Endothelial cell of umbilical vein (primary cell): ENCODE data around the gene PRSS3. TPM values are rescaled to one million over a fixed set of nuclear protein-coding genes. Genes with fewer than 3 reads are reported as not detected.

ENCODE experiments used
- BruUV-seq: library from RNA; stranded (reverse); fragments of 400-500 nt; replicated peaks from 2 replicates; lab custom pipeline; 2021; lab: Mats Ljungman, UMichigan
- CTCF ChIA-PET: fragments of 300-600, 350-600 bp; sonication (Branson Sonifier 250); formaldehyde crosslinking; loops from one replicate; lab custom pipeline; 2021; ENCODE audit warnings: antibody characterized with exemption, inconsistent platforms; lab: Charles Lee
- POLR2A ChIA-PET: fragments of 300-600, 350-600 bp; sonication (Branson Sonifier 250); formaldehyde crosslinking; loops from one replicate; lab custom pipeline; 2021; ENCODE audit warnings: antibody characterized with exemption, inconsistent platforms; lab: Charles Lee
- DNase-seq: peaks from one replicate; pipeline ENCODE4 v3.0.0-alpha.2; 2011; ENCODE audit warnings: low read depth, low spot score
- FAIRE-seq: peaks from 2 replicates; lab custom pipeline; 2011; peaks lifted over from hg19 to GRCh38; lab: Jason Lieb, UNC
- H2AFZ ChIP-seq: 2 replicates; pipeline ENCODE4 v1.6.0; 2012; ENCODE audit warnings: low read depth, low read length, control low read depth, inconsistent platforms
- H3K27ac ChIP-seq: 2 replicates; pipeline ENCODE4 v1.5.1; 2011; ENCODE audit warnings: low read depth, mild to moderate bottlenecking, control low read depth, low read length, moderate library complexity; ENCODE audit not compliant: insufficient read depth
- H3K27me3 ChIP-seq, 2 experiments: 2 replicates each; pipeline versions ENCODE4 v1.6.0 to v1.6.1; 2011; ENCODE audit warnings: low read length in 2 of 2, mixed read lengths in 1 of 2; ENCODE audit not compliant: control insufficient read depth in 2 of 2, insufficient read depth in 2 of 2
- H3K36me3 ChIP-seq, 2 experiments: 2 replicates in 1 of 2; 3 replicates in 1 of 2; pipeline ENCODE4 v1.5.1; 2011; ENCODE audit warnings: low read length in 2 of 2, mild to moderate bottlenecking in 1 of 2, moderate library complexity in 1 of 2; ENCODE audit not compliant: control insufficient read depth in 2 of 2, insufficient read depth in 2 of 2; ENCODE audit errors: extremely low read depth in 1 of 2
- H3K4me1 ChIP-seq: 3 replicates; pipeline ENCODE4 v1.5.1; 2011; ENCODE audit warnings: mild to moderate bottlenecking, low read length; ENCODE audit not compliant: control insufficient read depth, insufficient read depth; ENCODE audit errors: extremely low read depth
- H3K4me2 ChIP-seq: 2 replicates; pipeline ENCODE4 v1.6.1; 2011; ENCODE audit warnings: low read length, control low read depth, mixed read lengths; ENCODE audit not compliant: insufficient read depth
- H3K4me3 ChIP-seq, 3 experiments: fragments of 200-600 bp in 1 of 3; sonication (generic), shearing (Covaris generic) in 1 of 3; replicated peaks in 1 of 3; 2 replicates each; pipeline ENCODE4 v1.5.1; 2011 to 2016; ENCODE audit warnings: control low read depth in 3 of 3, low read length in 3 of 3, mild to moderate bottlenecking in 2 of 3, inconsistent platforms in 1 of 3, low read depth in 1 of 3, moderate library complexity in 1 of 3; ENCODE audit not compliant: insufficient read depth in 1 of 3
- H3K79me2 ChIP-seq: 2 replicates; pipeline ENCODE4 v1.6.0; 2012; ENCODE audit warnings: low read length, inconsistent platforms; ENCODE audit not compliant: control insufficient read depth, insufficient read depth
- H3K9ac ChIP-seq: replicated peaks from 2 replicates; pipeline ENCODE3; 2011; ENCODE audit warnings: low read length, control low read depth; ENCODE audit not compliant: insufficient read depth; ENCODE audit errors: extremely low read depth
- H3K9me1 ChIP-seq: replicated peaks from 3 replicates; pipeline ENCODE4 v1.6.0; 2011; ENCODE audit warnings: mild to moderate bottlenecking, low read length; ENCODE audit not compliant: control insufficient read depth, insufficient read depth; ENCODE audit errors: extremely low read depth
- H3K9me3 ChIP-seq: replicated peaks from 2 replicates; pipeline ENCODE4 v1.5.1; 2012; ENCODE audit warnings: low read length, inconsistent platforms; ENCODE audit not compliant: control insufficient read depth, insufficient read depth
- H4K20me1 ChIP-seq: replicated peaks from 2 replicates; pipeline ENCODE3; 2011; ENCODE audit warnings: mild to moderate bottlenecking, low read length; ENCODE audit not compliant: control insufficient read depth, insufficient read depth; ENCODE audit errors: extremely low read depth
- EZH2 ChIP-seq: IDR thresholded peaks from 2 replicates; pipeline ENCODE4 v1.6.1; 2012; ENCODE audit warnings: borderline replicate concordance, low read depth, mild to moderate bottlenecking, moderate library complexity, low read length, inconsistent platforms; ENCODE audit not compliant: severe bottlenecking
- FOS ChIP-seq: IDR thresholded peaks from 2 replicates; pipeline ENCODE4 v1.6.1; 2011; ENCODE audit warnings: mild to moderate bottlenecking, low read length, moderate library complexity, borderline replicate concordance; ENCODE audit not compliant: insufficient read depth
- GATA2 ChIP-seq: IDR thresholded peaks from 2 replicates; pipeline ENCODE4 v1.7.0; 2011; ENCODE audit warnings: low read depth, mild to moderate bottlenecking, moderate library complexity, mixed read lengths, low read length; ENCODE audit not compliant: insufficient read length, insufficient read depth
- JUN ChIP-seq: IDR thresholded peaks from 2 replicates; pipeline ENCODE4 v1.6.1; 2011; ENCODE audit warnings: borderline replicate concordance, low read depth; ENCODE audit not compliant: insufficient read length, insufficient read depth
- MYC ChIP-seq: IDR thresholded peaks from one replicate; pipeline ENCODE4 v1.6.1; 2011; ENCODE audit warnings: mild to moderate bottlenecking, low read depth, low read length
- POLR2A ChIP-seq: IDR thresholded peaks from 2 replicates; pipeline ENCODE4 v1.6.1; 2012; ENCODE audit warnings: low read depth, mild to moderate bottlenecking, control low read depth, low read length
- POLR2AphosphoS5 ChIP-seq: IDR thresholded peaks from 2 replicates; pipeline ENCODE4 v1.6.1; 2012; ENCODE audit warnings: low read depth, mild to moderate bottlenecking, control low read depth, low read length, moderate library complexity; ENCODE audit not compliant: insufficient read depth
- dilution Hi-C: fragments of 300-500 bp; cut with MboI; formaldehyde crosslinking; loops from one replicate; pipeline ENCODE4 v1.15.0; 2019; ENCODE audit warnings: low sequenced_read_pairs; ENCODE audit not compliant: extremely low pct_ligation_motif_present
- intact Hi-C: fragments of 100-400 bp; cut with micrococcal nuclease; formaldehyde crosslinking; loops from one replicate; pipeline ENCODE4 v1.10.0; 2022
- polyA plus RNA-seq, 4 experiments: library from polyadenylated mRNA; depleted of rRNA in 3 of 4; stranded (reverse) in 3 of 4; unstranded in 1 of 4; fragments of >200 nt; gene quantifications; 2 replicates each; pipeline versions ENCODE4 v1.2.1 to v1.2.3, GENCODE V29; 2011 to 2012; ENCODE audit warnings: missing spikeins in 1 of 4
- total RNA-seq: library from RNA; stranded (reverse); gene quantifications from 2 replicates; pipeline ENCODE4 v1.2.3, GENCODE V29; 2021
- TF ChIP-seq, protein P1 (sequence below), 2 donors: IDR thresholded peaks; 1 replicate in 1 of 2; 2 replicates in 1 of 2; pipeline ENCODE4 v1.5.1; 2011; ENCODE audit warnings: low read length in 2 of 2, mild to moderate bottlenecking in 2 of 2, moderate library complexity in 2 of 2, control low read depth in 1 of 2, inconsistent platforms in 1 of 2, low read depth in 1 of 2; ENCODE audit not compliant: insufficient read depth in 1 of 2; ENCODE audit errors: extremely low read depth in 1 of 2

The PRSS3 gene
- total and polyA plus RNA-seq, 2 donors (not counting 3 experiments of a cell fraction or from before 2014, with no cell fraction given) = 3.7 to 4.4 TPM

DNA sequence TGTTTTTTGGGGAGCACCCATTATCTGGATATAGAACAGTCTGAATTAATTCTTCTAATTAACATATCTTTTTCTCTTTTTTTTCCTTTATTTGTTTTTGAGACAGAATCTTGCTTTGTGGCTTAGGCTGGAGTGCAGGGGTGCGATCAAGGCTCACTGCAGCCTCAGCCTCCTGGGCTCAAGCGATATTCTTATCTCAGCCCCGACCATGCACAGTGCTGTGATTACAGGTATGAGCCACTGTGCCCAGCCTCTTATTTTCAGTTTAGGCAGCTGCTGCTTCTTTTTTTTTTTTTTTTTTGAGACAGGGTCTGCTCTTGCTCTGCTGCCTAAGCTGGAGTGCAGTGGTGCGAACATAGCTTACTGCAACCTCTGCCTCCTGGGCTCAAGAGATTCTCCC is 41.8 kb downstream of the PRSS3 start:
- ChIA-PET CTCF (interaction anchor here (1.7 to 2.0 kb wide), 2 partner anchors 23 to 99 kb away, joined by 5 to 8 read pairs; no protein-coding TSS in a partner anchor), POLR2A (no interaction called here)
- no TSS peak for BruUV-seq
- dilution Hi-C loops = no loop called here
- no peak overlapping the region for H3K4me3 ChIP-seq
- no peak for DNase-seq
- peaks cover 5% of the 10 kb centered on the region for H4K20me1 ChIP-seq
- H3K27ac ChIP-seq = no peak overlapping the region
- intact Hi-C loops = no loop called here
- no peak overlapping the region for H3K9ac ChIP-seq
- no peaks in the 10 kb centered on the region for H3K36me3 ChIP-seq
- no peak overlapping the region for H2AFZ ChIP-seq
- no peaks in the 10 kb centered on the region for H3K9me3 ChIP-seq
- no peak for TF ChIP-seq POLR2A
- TF ChIP-seq MYC = no peak
- no peaks in the 10 kb centered on the region for H3K9me1 ChIP-seq
- H3K27me3 ChIP-seq = no peaks in the 10 kb centered on the region
- peaks cover 3% of the 10 kb centered on the region for H3K4me1 ChIP-seq
- H3K79me2 ChIP-seq = peaks cover 99% of the 10 kb centered on the region
- no peak for FAIRE-seq
- H3K4me2 ChIP-seq = no peak overlapping the region

GRCh38 chr9:33840381-33840780 is 45.0 kb downstream of the PRSS3 start:
- H3K4me2 ChIP-seq = no peak overlapping the region
- peaks cover 5% of the 10 kb centered on the region for H4K20me1 ChIP-seq
- TF ChIP-seq JUN (no peak), EZH2 (no peak), POLR2AphosphoS5 (no peak), FOS (no peak), GATA2 (no peak), MYC (no peak), POLR2A (no peak)
- TF ChIP-seq, protein P1, sequence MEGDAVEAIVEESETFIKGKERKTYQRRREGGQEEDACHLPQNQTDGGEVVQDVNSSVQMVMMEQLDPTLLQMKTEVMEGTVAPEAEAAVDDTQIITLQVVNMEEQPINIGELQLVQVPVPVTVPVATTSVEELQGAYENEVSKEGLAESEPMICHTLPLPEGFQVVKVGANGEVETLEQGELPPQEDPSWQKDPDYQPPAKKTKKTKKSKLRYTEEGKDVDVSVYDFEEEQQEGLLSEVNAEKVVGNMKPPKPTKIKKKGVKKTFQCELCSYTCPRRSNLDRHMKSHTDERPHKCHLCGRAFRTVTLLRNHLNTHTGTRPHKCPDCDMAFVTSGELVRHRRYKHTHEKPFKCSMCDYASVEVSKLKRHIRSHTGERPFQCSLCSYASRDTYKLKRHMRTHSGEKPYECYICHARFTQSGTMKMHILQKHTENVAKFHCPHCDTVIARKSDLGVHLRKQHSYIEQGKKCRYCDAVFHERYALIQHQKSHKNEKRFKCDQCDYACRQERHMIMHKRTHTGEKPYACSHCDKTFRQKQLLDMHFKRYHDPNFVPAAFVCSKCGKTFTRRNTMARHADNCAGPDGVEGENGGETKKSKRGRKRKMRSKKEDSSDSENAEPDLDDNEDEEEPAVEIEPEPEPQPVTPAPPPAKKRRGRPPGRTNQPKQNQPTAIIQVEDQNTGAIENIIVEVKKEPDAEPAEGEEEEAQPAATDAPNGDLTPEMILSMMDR (IDR thresholded peaks at IDR 0.05; ENCODE audit: extremely low read depth in 1 of 2, insufficient read depth in 1 of 2, low read depth in 1 of 2, low read length in 2 of 2) = no peak
- no peaks in the 10 kb centered on the region for H3K36me3 ChIP-seq
- BruUV-seq = no TSS peak
- H3K4me3 ChIP-seq = no peak overlapping the region
- dilution Hi-C loops = no loop called here
- no peak overlapping the region for H3K27ac ChIP-seq
- no peaks in the 10 kb centered on the region for H3K9me1 ChIP-seq
- H3K27me3 ChIP-seq = no peaks in the 10 kb centered on the region
- H3K4me1 ChIP-seq = peaks cover 3% of the 10 kb centered on the region
- H3K9me3 ChIP-seq = no peaks in the 10 kb centered on the region
- H2AFZ ChIP-seq = no peak overlapping the region
- no peak overlapping the region for H3K9ac ChIP-seq
- intact Hi-C loops = no loop called here
- FAIRE-seq (no peak), DNase-seq (peak; percentile 9)
- POLR2A ChIA-PET = no interaction called here
- peaks cover 97% of the 10 kb centered on the region for H3K79me2 ChIP-seq
- CTCF ChIA-PET = interaction anchor here (0.9 kb wide), 2 partner anchors 11 to 26 kb away, joined by 3 read pairs; no protein-coding TSS in a partner anchor
